HL-60/S4 treated with phorbol 12-myristate 13-acetate at 8.2 ng/mL for 4 days and 3 days (cell line): ENCODE data around the gene SLC46A3.

Experiments
- in situ Hi-C: fragments of 300-500 bp; cut with MboI; formaldehyde crosslinking; loops from 2 replicates; pipeline ENCODE4 v1.15.0; 2022; ENCODE audit warnings: low sequenced_read_pairs

SLC46A3 gene

GRCh38 chr13:28734906-28735305 is 16.1 kb upstream of the SLC46A3 start:
- in situ Hi-C loops = no loop called here

- in situ Hi-C loops = no loop called here
These were observed 12.0 kb upstream of the SLC46A3 start for GRCh38 chr13:28730762-28731161.

- in situ Hi-C loops = no loop called here
These were observed 10.8 kb upstream of the SLC46A3 start for GRCh38 chr13:28729541-28729940.

GRCh38 chr13:28728642-28729041 is 9.9 kb upstream of the SLC46A3 start:
- in situ Hi-C loops = no loop called here

- in situ Hi-C loops = no loop called here
These were observed 6.4 kb upstream of the SLC46A3 start for GRCh38 chr13:28725046-28725610.

GRCh38 chr13:28723806-28724205 is 5.0 kb upstream of the SLC46A3 start:
- in situ Hi-C loops = no loop called here

GRCh38 chr13:28719227-28720055 is 671 bp upstream of the SLC46A3 start:
- in situ Hi-C loops = no loop called here

- in situ Hi-C loops = no loop called here
These were observed 601 bp downstream of the SLC46A3 start for GRCh38 chr13:28718196-28718542.

- in situ Hi-C loops = no loop called here
These were observed 1.6 kb downstream of the SLC46A3 start for GRCh38 chr13:28717170-28717569.

- in situ Hi-C loops = no loop called here
These were observed 2.3 kb downstream of the SLC46A3 start for GRCh38 chr13:28716511-28716910.

- in situ Hi-C loops = no loop called here
These were observed 4.1 kb downstream of the SLC46A3 start for GRCh38 chr13:28714651-28715050.

GRCh38 chr13:28710161-28710560 is 8.6 kb downstream of the SLC46A3 start:
- in situ Hi-C loops = no loop called here

- in situ Hi-C loops = no loop called here
These were observed 10.9 kb downstream of the SLC46A3 start for GRCh38 chr13:28707629-28708427.

GRCh38 chr13:28705461-28706083 is 13.2 kb downstream of the SLC46A3 start:
- in situ Hi-C loops = no loop called here

- in situ Hi-C loops = no loop called here
These were observed 13.9 kb downstream of the SLC46A3 start for GRCh38 chr13:28704919-28705318.

GRCh38 chr13:28704282-28704681 is 14.5 kb downstream of the SLC46A3 start:
- in situ Hi-C loops = no loop called here

GRCh38 chr13:28699246-28699645 is 19.5 kb downstream of the SLC46A3 start:
- in situ Hi-C loops = loop anchor here (25.0 kb wide), 1 partner anchor 88 kb away; no protein-coding TSS in a partner anchor

- in situ Hi-C loops = loop anchor here (25.0 kb wide), 1 partner anchor 90 kb away; no protein-coding TSS in a partner anchor
These were observed 21.3 kb downstream of the SLC46A3 start for GRCh38 chr13:28697441-28697840.

GRCh38 chr13:28693605-28694491 is 24.9 kb downstream of the SLC46A3 start:
- in situ Hi-C loops = loop anchor here (25.0 kb wide), 1 partner anchor 93 kb away; no protein-coding TSS in a partner anchor

- in situ Hi-C loops = loop anchor here (25.0 kb wide), 1 partner anchor 101 kb away; no protein-coding TSS in a partner anchor
These were observed 32.9 kb downstream of the SLC46A3 start for GRCh38 chr13:28685892-28686291.
